Duodenal mucosa (tissue), 2 donors: ENCODE results near the gene LTBP1.

Experiments
- H3K27ac ChIP-seq: one replicate; pipeline ENCODE4 v1.7.0; 2013; ENCODE audit warnings: low read depth, low read length
- H3K27me3 ChIP-seq, 2 donors: one replicate each; pipeline ENCODE4 v1.7.0; 2013; ENCODE audit warnings: low read length in 2 of 2, control low read depth in 1 of 2; ENCODE audit not compliant: insufficient read depth in 2 of 2, control insufficient read depth in 1 of 2
- H3K36me3 ChIP-seq, 2 donors: one replicate each; pipeline ENCODE4 v1.7.0; 2013; ENCODE audit warnings: low read length in 2 of 2, control low read depth in 1 of 2; ENCODE audit not compliant: insufficient read depth in 2 of 2, control insufficient read depth in 1 of 2
- H3K4me1 ChIP-seq, 2 donors: one replicate each; pipeline ENCODE4 v1.7.0; 2013; ENCODE audit warnings: low read length in 2 of 2, control low read depth in 1 of 2; ENCODE audit not compliant: insufficient read depth in 2 of 2, control insufficient read depth in 1 of 2
- H3K4me3 ChIP-seq, 2 donors: one replicate each; pipeline ENCODE4 v1.7.0; 2013; ENCODE audit warnings: low read length in 2 of 2, low read depth in 1 of 2
- H3K9ac ChIP-seq, 2 donors: one replicate each; pipeline ENCODE4 v1.7.0; 2013; ENCODE audit warnings: low read length in 2 of 2, low read depth in 1 of 2
- H3K9me3 ChIP-seq, 2 donors: one replicate each; pipeline ENCODE4 v1.7.0; 2013; ENCODE audit warnings: low read length in 2 of 2, control low read depth in 1 of 2; ENCODE audit not compliant: control insufficient read depth in 1 of 2

LTBP1 gene

DNA sequence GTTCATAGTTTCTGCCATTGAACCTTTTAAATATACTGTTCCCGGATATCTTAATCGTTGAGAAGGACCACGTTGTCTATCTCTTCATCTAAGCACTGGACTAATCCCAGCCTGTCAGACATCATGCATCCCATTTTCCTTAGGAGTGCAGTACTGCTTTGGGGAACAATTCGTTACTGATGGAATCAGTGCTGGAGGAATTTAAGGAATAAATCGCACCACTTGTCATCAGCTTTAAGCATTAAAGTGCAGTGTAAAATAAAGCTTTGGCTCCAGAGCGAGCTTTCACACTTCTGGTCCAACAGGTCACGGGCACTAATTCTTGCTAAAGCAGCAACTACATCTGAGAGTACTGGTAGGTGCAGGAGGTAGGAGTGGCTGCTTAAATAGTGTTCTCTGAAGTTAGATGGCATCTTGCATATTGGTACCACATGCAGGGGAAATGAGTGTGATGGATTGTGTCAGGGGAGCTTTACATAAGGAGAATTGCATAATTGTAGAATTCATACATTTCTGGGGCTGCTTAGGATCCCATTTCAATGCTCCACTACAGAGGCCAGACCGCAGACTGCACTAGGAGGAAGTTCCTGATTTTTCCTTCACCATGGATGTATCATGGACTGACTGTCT is 424.0 kb downstream of the LTBP1 start:
- Histone ChIP-seq H3K27me3 (no peaks in the 10 kb centered on the region), H3K9ac (no peak overlapping the region), H3K4me3 (no peak overlapping the region), H3K36me3 (no peaks in the 10 kb centered on the region), H3K4me1 (no peaks in the 10 kb centered on the region), H3K27ac (no peak overlapping the region), H3K9me3 (no peaks in the 10 kb centered on the region)

DNA sequence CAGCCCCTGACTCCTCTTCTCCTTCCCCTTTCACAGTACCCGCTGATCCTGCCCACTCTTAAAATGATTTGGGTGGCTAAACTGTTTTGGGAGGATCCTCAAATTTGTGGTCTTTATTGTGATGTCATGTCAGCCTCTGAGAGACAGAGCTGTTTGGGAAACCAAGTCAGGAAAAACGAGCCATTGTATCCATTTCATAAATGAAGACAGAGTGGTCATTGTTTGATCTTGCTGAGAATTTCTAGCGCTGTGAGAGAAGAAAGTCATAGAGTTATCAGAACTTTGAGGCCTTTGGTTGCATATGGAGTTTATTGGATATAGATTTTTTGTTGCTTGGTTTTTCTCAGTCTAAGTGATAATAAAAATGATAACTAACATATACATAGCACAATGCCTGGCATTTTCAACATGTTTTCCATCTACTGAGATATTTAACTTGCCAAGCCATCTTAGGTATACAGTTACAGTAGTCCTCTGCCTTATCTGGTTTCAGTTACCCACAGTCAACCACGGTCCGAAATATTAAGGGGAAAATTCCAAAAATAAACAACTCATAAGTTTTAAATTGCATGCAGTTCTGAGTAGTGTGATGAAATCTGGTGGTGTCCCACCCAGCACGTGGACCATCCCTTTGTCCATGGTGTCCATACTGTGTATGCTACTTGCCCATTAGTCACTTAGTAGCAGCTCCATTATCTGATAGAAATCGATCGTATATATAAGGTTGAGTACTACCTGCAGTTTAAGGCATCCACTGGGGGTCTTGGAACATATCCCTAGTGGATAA is 424.7 kb downstream of the LTBP1 start:
- Histone ChIP-seq H3K4me3 (no peak overlapping the region), H3K27ac (no peak overlapping the region), H3K9me3 (no peaks in the 10 kb centered on the region), H3K9ac (no peak overlapping the region), H3K36me3 (no peaks in the 10 kb centered on the region), H3K27me3 (no peaks in the 10 kb centered on the region), H3K4me1 (no peaks in the 10 kb centered on the region)

DNA sequence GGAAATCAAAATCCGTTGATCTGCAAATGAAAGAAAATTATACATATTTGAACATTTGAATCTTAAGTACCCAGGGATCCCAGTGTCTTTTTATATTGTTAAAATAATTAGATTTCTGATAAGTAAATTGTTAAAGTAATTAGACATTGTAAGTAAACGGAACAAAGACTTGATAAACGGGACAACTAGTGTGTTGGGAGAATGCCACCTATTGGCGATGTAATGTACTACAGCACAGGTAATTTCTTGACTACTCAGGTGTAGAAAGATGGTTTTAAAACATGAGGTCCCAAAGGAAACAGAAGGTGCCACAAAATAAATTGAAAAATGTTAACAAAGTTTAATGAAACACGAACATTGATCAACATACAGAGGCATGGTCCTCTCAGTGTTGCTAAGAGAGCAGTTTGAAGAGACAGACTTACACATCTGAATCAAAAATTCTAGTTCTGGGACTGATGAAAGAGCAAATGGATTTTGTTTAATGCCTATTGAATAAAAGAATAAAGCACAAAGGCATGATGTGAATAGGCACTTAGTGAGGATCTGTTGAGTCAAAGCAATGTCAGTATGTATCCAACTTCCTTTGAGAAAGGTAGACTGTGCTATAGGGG is 426.3 kb downstream of the LTBP1 start:
- Histone ChIP-seq H3K27me3 (no peaks in the 10 kb centered on the region), H3K4me1 (no peaks in the 10 kb centered on the region)

DNA sequence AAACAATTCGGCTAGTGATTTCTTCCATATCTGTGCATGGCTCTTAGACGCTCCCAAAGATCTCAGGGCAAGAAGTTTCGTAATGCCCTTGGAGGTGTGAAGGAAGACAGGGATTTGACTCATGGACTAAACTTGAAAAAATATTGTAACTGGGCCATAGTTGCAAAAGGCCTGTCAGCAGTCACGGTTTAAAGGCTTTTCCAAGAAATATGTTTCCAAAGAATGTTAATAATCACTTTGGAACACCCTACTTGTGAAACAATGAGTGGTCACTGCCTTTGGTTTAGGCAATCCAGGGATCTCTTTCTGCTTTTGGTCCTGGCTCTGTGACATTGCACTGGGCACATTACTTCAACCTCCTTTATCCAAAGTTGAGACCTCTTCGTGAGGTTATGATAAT is 427.2 kb downstream of the LTBP1 start:
- Histone ChIP-seq H3K9ac (no peak overlapping the region), H3K27me3 (no peaks in the 10 kb centered on the region), H3K27ac (no peak overlapping the region), H3K36me3 (no peaks in the 10 kb centered on the region), H3K9me3 (no peaks in the 10 kb centered on the region), H3K4me3 (no peak overlapping the region), H3K4me1 (no peaks in the 10 kb centered on the region)

More for the DNA sequence above, 426.3 kb downstream of the LTBP1 start:
- Histone ChIP-seq H3K4me3 (no peak overlapping the region), H3K9ac (no peak overlapping the region), H3K36me3 (no peaks in the 10 kb centered on the region), H3K9me3 (no peaks in the 10 kb centered on the region), H3K27ac (no peak overlapping the region)

DNA sequence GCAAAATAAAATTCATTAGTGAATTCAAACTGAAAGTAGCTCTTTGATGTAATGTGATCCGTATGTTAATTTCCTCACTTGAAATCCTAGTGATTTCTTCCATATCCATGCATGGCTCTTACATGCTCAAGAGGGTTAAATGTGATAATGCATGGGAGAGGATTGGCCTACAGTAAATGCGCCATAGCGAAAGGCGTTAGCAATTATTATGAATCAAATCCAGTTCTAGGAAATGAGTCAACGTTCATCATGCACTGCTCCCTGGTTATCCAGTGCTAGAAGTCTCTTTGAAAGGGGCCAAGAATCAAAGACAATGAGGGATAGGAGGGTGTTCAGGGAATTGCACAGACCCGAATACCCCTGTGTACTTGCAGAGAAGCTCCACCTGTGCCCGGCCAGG is 428.3 kb downstream of the LTBP1 start:
- no peak overlapping the region for H3K4me3 ChIP-seq
- H3K9me3 ChIP-seq: no peaks in the 10 kb centered on the region
- H3K27me3 ChIP-seq: no peaks in the 10 kb centered on the region
- H3K27ac ChIP-seq: no peak overlapping the region
- H3K9ac ChIP-seq: no peak overlapping the region
- no peaks in the 10 kb centered on the region for H3K36me3 ChIP-seq
- H3K4me1 ChIP-seq: no peaks in the 10 kb centered on the region

DNA sequence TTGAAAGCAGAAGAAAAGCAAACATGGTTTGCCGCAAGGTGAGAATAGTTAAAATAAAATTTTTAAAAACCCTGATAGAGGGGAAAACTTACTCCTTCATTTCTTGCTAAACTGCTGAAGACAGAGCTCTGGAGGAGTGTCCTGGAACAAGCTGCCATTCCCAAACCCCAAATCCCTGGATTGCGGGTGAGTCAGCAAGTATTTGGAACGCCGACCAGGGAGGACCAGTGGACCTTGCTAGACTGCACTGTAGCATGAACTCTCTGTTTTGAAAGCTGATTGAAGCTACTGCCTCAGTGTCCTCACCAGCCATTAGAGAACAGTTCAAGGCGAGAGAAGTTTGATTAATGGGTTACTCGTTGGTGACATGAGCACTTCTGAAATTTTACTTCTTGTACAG is 430.3 kb downstream of the LTBP1 start:
- Histone ChIP-seq H3K27me3 (no peaks in the 10 kb centered on the region), H3K9ac (no peak overlapping the region), H3K27ac (no peak overlapping the region), H3K4me1 (no peaks in the 10 kb centered on the region), H3K9me3 (no peaks in the 10 kb centered on the region), H3K36me3 (no peaks in the 10 kb centered on the region), H3K4me3 (no peak overlapping the region)

DNA sequence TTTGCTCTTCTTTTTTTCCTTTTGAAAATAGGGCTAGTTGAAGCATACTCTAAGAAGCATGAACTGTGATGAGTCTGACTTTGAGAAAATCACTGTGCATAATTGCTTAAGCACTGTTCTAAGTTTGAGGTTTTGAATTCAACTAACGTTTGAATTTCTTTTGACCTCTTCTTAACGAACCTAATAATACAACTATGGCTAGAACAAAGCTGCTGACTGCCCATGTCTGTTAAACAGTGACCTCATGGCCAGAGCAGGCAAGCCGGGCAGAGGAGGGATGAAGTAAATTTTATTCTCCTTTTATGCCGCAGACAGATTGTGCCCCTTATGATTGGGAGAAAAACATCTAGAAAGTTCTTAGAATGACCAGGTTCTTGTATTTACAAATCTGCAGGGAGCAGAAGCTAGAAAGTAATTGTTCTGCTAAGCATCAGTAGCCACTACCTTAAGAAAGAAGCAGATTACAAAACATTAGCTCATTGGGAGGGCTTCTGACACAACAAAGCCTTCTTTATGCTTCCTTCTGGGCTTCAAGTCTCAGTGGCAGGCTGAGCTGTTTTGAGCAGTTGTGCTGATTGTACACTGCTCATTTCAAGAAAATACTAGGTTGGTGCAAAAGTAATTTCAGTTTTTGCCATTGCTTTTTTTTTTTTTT is 431.9 kb downstream of the LTBP1 start:
- Histone ChIP-seq H3K4me3 (no peak overlapping the region), H3K9me3 (no peaks in the 10 kb centered on the region), H3K27me3 (no peaks in the 10 kb centered on the region), H3K27ac (no peak overlapping the region), H3K4me1 (no peaks in the 10 kb centered on the region), H3K9ac (no peak overlapping the region), H3K36me3 (no peaks in the 10 kb centered on the region)

DNA sequence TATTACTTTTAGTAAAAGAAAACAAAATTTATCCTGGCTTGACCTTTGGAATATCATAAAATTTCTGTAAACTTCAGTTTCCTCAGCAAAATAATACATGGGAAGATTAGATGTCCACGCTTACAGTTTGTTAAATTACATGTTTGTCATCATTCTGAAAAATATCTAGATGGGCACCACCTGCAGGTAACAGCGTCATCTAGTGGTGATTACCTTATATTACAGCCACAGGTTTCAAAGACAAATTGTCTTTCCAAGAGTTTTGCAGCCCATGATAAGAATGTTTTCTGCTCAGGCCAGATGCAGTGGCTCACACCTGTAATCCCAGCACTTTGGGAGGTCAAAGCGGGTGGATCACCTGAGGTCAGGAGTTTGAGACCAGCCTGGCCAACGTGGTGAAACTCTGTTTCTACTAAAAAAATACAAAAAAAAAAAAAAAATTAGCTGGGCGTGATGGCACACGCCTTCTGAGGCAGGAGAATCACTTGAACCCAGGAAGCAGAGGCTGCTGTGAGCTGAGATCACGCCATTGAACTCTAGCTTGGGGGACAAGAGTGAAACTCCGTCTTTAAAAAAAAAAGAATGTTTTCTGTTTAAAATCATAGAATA is 433.4 kb downstream of the LTBP1 start:
- Histone ChIP-seq H3K9me3 (no peaks in the 10 kb centered on the region), H3K27me3 (no peaks in the 10 kb centered on the region), H3K4me3 (no peak overlapping the region), H3K4me1 (no peaks in the 10 kb centered on the region), H3K27ac (no peak overlapping the region), H3K9ac (no peak overlapping the region), H3K36me3 (no peaks in the 10 kb centered on the region)

DNA sequence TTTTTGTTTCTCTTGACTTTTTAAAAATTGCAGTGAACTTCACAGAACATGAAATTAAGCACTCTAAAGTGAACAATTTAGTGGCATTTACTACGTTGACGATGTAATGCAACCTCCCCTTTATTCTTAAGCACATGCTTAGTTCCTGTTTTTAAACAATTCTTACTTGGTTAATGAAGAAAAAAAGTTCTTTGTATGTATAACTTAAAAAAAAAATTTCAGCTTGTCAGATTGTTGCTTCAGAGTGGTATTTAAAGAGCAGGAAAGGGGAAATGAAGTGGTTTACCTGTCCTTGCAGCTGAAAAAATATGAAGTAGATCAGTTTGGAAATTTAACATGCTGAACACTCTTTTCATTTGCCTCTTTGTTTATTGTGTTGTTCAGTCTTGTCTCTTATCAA is 434.0 kb downstream of the LTBP1 start:
- H3K27ac ChIP-seq: no peak overlapping the region
- H3K4me3 ChIP-seq: no peak overlapping the region
- no peaks in the 10 kb centered on the region for H3K4me1 ChIP-seq
- no peaks in the 10 kb centered on the region for H3K36me3 ChIP-seq
- H3K9me3 ChIP-seq: no peaks in the 10 kb centered on the region
- H3K27me3 ChIP-seq: no peaks in the 10 kb centered on the region
- H3K9ac ChIP-seq: no peak overlapping the region
